Keratinocyte (primary cell): ENCODE results near the gene TMEM63B. TPM values are rescaled to one million over a fixed set of nuclear protein-coding genes. Genes with fewer than 3 reads are reported as not detected.
"Not testable (repeated sequence)": the region's sequence is repeated elsewhere in the genome, so short reads cannot be mapped to it uniquely, and the experiment has no call there.

Source experiments
- DNase-seq: peaks from one replicate; pipeline ENCODE4 v3.0.0-alpha.2; 2011; ENCODE audit warnings: low read depth, missing footprints, low spot score
- FAIRE-seq: peaks from 2 replicates; lab custom pipeline; 2011; peaks lifted over from hg19 to GRCh38; lab: Jason Lieb, UNC
- H2AFZ ChIP-seq: 2 replicates; pipeline ENCODE4 v1.6.0; 2012; ENCODE audit warnings: low read length, control low read depth, inconsistent platforms; ENCODE audit not compliant: control insufficient read depth
- H3K27ac ChIP-seq: 2 replicates; pipeline ENCODE4 v1.5.1; 2011; ENCODE audit warnings: low read length; ENCODE audit not compliant: control insufficient read depth, insufficient read depth
- H3K27me3 ChIP-seq: 3 replicates; pipeline ENCODE4 v1.6.0; 2011; ENCODE audit warnings: low read length; ENCODE audit not compliant: control insufficient read depth, insufficient read depth; ENCODE audit errors: extremely low read depth
- H3K36me3 ChIP-seq, 2 experiments: 2 replicates in 1 of 2; 3 replicates in 1 of 2; pipeline ENCODE4 v1.5.1; 2011; ENCODE audit warnings: low read length in 2 of 2, mild to moderate bottlenecking in 1 of 2; ENCODE audit not compliant: control insufficient read depth in 2 of 2, insufficient read depth in 2 of 2; ENCODE audit errors: extremely low read depth in 1 of 2
- H3K4me1 ChIP-seq: 3 replicates; pipeline ENCODE4 v1.5.1; 2011; ENCODE audit warnings: low read length; ENCODE audit not compliant: control insufficient read depth, insufficient read depth; ENCODE audit errors: extremely low read depth
- H3K4me2 ChIP-seq: 3 replicates; pipeline ENCODE4 v1.6.0; 2011; ENCODE audit warnings: low read depth, low read length; ENCODE audit not compliant: control insufficient read depth, insufficient read depth; ENCODE audit errors: extremely low read depth
- H3K4me3 ChIP-seq, 3 experiments: fragments of 200-600 bp in 1 of 3; sonication (generic) in 1 of 3; 2 replicates in 2 of 3; 3 replicates in 1 of 3; pipeline ENCODE4 v1.5.1; 2011 to 2016; ENCODE audit warnings: low read length in 3 of 3, mild to moderate bottlenecking in 3 of 3, control low read depth in 2 of 3, inconsistent platforms in 1 of 3, low read depth in 1 of 3, mixed read lengths in 1 of 3, mixed run types in 1 of 3, moderate library complexity in 1 of 3; ENCODE audit not compliant: control insufficient read depth in 2 of 3, insufficient read depth in 2 of 3; ENCODE audit errors: extremely low read depth in 1 of 3
- H3K79me2 ChIP-seq: 2 replicates; pipeline ENCODE4 v1.6.0; 2012; ENCODE audit warnings: low read length; ENCODE audit not compliant: control insufficient read depth, insufficient read depth
- H3K9ac ChIP-seq: 3 replicates; pipeline ENCODE4 v1.6.0; 2011; ENCODE audit warnings: low read length; ENCODE audit not compliant: control insufficient read depth, insufficient read depth; ENCODE audit errors: extremely low read depth
- H3K9me1 ChIP-seq: 3 replicates; pipeline ENCODE4 v1.6.0; 2011; ENCODE audit warnings: low read length; ENCODE audit not compliant: control insufficient read depth, insufficient read depth; ENCODE audit errors: extremely low read depth
- H3K9me3 ChIP-seq: 2 replicates; pipeline ENCODE4 v1.5.1; 2012; ENCODE audit warnings: low read depth, low read length; ENCODE audit not compliant: control insufficient read depth
- H4K20me1 ChIP-seq: 3 replicates; pipeline ENCODE4 v1.6.0; 2011; ENCODE audit warnings: low read length; ENCODE audit not compliant: control insufficient read depth, insufficient read depth; ENCODE audit errors: extremely low read depth
- EZH2 ChIP-seq: IDR thresholded peaks from one replicate; pipeline ENCODE4 v1.6.1; 2012; ENCODE audit warnings: inconsistent platforms, mild to moderate bottlenecking, low read length, moderate library complexity
- dilution Hi-C: fragments of 300-500 bp; cut with MboI; formaldehyde crosslinking; loops from one replicate; pipeline ENCODE4 v1.7.0; 2020; ENCODE audit warnings: low sequenced_read_pairs; ENCODE audit not compliant: extremely low pct_ligation_motif_present
- polyA plus RNA-seq, 5 experiments: library from polyadenylated mRNA; depleted of rRNA in 3 of 5; stranded (reverse) in 3 of 5; stranded (forward) in 1 of 5; unstranded in 1 of 5; fragments of >200 nt; gene quantifications; 1 replicate in 1 of 5; 2 replicates in 3 of 5; 3 replicates in 1 of 5; pipeline versions ENCODE4 v1.2.1 to v1.2.3, GENCODE V29; 2011 to 2012; ENCODE audit warnings: missing spikeins in 2 of 5, low read depth in 1 of 5, low replicate concordance in 1 of 5
- TF ChIP-seq, protein P1 (sequence below), 3 experiments: IDR thresholded peaks in 1 of 3; conservative IDR thresholded peaks in 1 of 3; optimal IDR thresholded peaks in 1 of 3; 2 replicates in 2 of 3; 3 replicates in 1 of 3; pipeline versions ENCODE3 to v1.5.1; 2011; ENCODE audit warnings: low read length in 3 of 3, mild to moderate bottlenecking in 3 of 3, moderate library complexity in 2 of 3, control low read depth in 1 of 3, inconsistent platforms in 1 of 3; ENCODE audit not compliant: insufficient read depth in 2 of 3; ENCODE audit errors: extremely low read depth in 1 of 3

Gene TMEM63B
- polyA plus RNA-seq, 1 donor (not counting 4 experiments of a cell fraction or from before 2014, with no cell fraction given), result 64.8 TPM

DNA sequence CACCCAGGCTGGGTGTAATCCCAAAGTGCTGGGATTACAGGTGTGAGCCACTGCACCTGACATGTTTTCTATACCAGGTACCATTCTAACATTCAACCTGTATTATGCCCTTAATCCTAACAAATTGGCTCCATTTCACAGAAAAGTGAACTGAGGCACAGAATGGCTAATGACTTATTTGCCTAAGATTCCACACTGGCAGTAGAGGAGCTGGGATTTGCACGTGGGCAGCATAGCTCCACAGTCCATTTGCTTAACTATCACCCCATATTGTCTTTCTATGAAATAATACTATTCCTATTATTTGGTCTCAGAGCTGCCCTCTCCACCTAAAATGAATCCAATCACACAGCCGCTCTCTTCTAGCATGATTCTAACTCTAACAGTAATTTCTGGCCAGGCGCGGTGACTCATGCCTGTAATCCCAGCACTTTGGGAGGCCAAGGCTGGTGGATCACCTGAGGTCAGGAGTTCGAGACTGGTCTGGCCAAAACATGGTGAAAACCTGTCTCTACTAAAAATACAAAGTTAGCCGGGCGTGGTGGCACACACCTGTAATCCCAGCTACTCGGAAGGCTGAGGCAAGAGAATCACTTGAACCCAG is 66.1 kb downstream of the TMEM63B start:
- H3K27me3 ChIP-seq, result no peaks in the 10 kb centered on the region
- H3K4me3 ChIP-seq, result no peak overlapping the region
- H4K20me1 ChIP-seq, result no peaks in the 10 kb centered on the region
- no peak overlapping the region for H3K9ac ChIP-seq
- no peak overlapping the region for H3K27ac ChIP-seq
- no peaks in the 10 kb centered on the region for H3K9me1 ChIP-seq
- H3K9me3 ChIP-seq, result no peaks in the 10 kb centered on the region
- no peaks in the 10 kb centered on the region for H3K36me3 ChIP-seq
- TF ChIP-seq EZH2, result no peak
- TF ChIP-seq, protein P1, sequence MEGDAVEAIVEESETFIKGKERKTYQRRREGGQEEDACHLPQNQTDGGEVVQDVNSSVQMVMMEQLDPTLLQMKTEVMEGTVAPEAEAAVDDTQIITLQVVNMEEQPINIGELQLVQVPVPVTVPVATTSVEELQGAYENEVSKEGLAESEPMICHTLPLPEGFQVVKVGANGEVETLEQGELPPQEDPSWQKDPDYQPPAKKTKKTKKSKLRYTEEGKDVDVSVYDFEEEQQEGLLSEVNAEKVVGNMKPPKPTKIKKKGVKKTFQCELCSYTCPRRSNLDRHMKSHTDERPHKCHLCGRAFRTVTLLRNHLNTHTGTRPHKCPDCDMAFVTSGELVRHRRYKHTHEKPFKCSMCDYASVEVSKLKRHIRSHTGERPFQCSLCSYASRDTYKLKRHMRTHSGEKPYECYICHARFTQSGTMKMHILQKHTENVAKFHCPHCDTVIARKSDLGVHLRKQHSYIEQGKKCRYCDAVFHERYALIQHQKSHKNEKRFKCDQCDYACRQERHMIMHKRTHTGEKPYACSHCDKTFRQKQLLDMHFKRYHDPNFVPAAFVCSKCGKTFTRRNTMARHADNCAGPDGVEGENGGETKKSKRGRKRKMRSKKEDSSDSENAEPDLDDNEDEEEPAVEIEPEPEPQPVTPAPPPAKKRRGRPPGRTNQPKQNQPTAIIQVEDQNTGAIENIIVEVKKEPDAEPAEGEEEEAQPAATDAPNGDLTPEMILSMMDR (optimal IDR thresholded peaks at IDR 0.05 in 1 of 3, IDR thresholded peaks at IDR 0.05 in 1 of 3, conservative IDR thresholded peaks at IDR 0.05 in 1 of 3; ENCODE audit: extremely low read depth in 1 of 3, insufficient read depth in 2 of 3, low read length in 3 of 3), result no peak
- no peaks in the 10 kb centered on the region for H3K79me2 ChIP-seq
- no peak overlapping the region for H3K4me2 ChIP-seq
- dilution Hi-C loops, result no loop called here
- no peak for FAIRE-seq
- no peak overlapping the region for H2AFZ ChIP-seq
- no peak for DNase-seq
- H3K4me1 ChIP-seq, result no peaks in the 10 kb centered on the region

DNA sequence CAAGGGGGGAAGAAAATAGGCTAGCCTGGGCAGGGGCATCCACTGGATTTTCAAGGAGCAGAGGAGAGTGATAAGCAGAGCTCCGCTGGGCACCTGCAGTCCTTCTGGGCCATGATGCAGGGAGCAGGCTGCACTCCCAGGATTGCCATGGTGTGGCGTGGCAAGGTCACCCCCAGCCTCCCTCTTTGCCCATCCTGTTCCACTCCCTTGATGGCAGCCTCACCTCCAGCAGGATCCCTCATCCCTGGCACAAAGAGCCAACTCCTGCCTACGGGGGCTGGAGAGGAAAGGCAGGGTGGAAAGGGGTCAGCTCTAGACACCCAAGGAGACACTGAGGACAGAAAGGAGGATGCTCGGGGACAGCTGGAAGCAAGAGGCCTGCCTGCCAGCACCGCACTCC is 67.0 kb downstream of the TMEM63B start:
- H3K9me1 ChIP-seq, result no peaks in the 10 kb centered on the region
- no peak overlapping the region for H2AFZ ChIP-seq
- FAIRE-seq, result no peak
- no peak for DNase-seq
- no peaks in the 10 kb centered on the region for H3K36me3 ChIP-seq
- no peaks in the 10 kb centered on the region for H3K9me3 ChIP-seq
- H3K4me3 ChIP-seq, result no peak overlapping the region
- TF ChIP-seq EZH2, result no peak
- TF ChIP-seq, protein P1 (optimal IDR thresholded peaks at IDR 0.05 in 1 of 3, IDR thresholded peaks at IDR 0.05 in 1 of 3, conservative IDR thresholded peaks at IDR 0.05 in 1 of 3; ENCODE audit: extremely low read depth in 1 of 3, insufficient read depth in 2 of 3, low read length in 3 of 3), result no peak
- dilution Hi-C loops, result no loop called here
- H3K79me2 ChIP-seq, result no peaks in the 10 kb centered on the region
- no peak overlapping the region for H3K27ac ChIP-seq
- H3K9ac ChIP-seq, result no peak overlapping the region
- H4K20me1 ChIP-seq, result no peaks in the 10 kb centered on the region
- H3K27me3 ChIP-seq, result no peaks in the 10 kb centered on the region
- H3K4me2 ChIP-seq, result no peak overlapping the region
- no peaks in the 10 kb centered on the region for H3K4me1 ChIP-seq

- H3K9ac ChIP-seq, H3K36me3 ChIP-seq, FAIRE-seq, H3K27ac ChIP-seq, DNase-seq, H2AFZ ChIP-seq, H3K27me3 ChIP-seq, dilution Hi-C loops, H3K4me2 ChIP-seq, H3K9me3 ChIP-seq, H4K20me1 ChIP-seq, H3K4me3 ChIP-seq, H3K9me1 ChIP-seq, H3K79me2 ChIP-seq: not testable (repeated sequence)
- peaks cover 10% of the 10 kb centered on the region for H3K4me1 ChIP-seq
Measured at GRCh38 chr6:44196351-44196750, 69.0 kb downstream of the TMEM63B start.
